ENCODE results near the gene CDK6.

DNA sequence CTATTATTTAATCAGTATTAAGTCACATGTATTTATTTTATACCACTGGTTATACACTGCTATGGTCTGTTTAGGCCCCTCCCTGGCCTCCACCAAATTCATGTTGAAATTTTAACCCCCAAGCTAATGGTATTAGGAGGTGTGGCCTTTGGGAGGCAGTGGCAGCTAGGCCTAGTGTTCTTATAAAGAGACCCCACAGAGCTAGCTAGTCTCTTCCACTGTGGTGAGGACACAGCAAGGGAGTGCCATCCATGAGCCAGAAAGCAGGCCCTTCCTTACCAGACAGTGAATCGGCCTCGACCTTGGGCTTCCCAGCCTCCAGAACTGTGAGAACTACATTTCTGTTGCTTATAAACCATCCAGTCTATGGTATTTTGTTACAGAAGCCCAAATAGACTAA lies 279.1 kb downstream of the CDK6 start:
- no peak for TF ChIP-seq EZH2 (IDR thresholded peaks at IDR 0.05; ENCODE audit: borderline replicate concordance, low read length)
- no peak for TF ChIP-seq CTCF (IDR thresholded peaks at IDR 0.05; ENCODE audit: low read length)

All from OCI-LY1 (cell line).